HG03565 (cell line): Measurements from ENCODE around the gene CHAT.

Experiments
- ATAC-seq: cut with Tn5 transposase; IDR thresholded peaks from one replicate; pipeline ENCODE4 v1.9.1; 2021; ENCODE audit warnings: mild to moderate bottlenecking, moderate library complexity; ENCODE audit not compliant: unreplicated experiment

The CHAT gene

DNA sequence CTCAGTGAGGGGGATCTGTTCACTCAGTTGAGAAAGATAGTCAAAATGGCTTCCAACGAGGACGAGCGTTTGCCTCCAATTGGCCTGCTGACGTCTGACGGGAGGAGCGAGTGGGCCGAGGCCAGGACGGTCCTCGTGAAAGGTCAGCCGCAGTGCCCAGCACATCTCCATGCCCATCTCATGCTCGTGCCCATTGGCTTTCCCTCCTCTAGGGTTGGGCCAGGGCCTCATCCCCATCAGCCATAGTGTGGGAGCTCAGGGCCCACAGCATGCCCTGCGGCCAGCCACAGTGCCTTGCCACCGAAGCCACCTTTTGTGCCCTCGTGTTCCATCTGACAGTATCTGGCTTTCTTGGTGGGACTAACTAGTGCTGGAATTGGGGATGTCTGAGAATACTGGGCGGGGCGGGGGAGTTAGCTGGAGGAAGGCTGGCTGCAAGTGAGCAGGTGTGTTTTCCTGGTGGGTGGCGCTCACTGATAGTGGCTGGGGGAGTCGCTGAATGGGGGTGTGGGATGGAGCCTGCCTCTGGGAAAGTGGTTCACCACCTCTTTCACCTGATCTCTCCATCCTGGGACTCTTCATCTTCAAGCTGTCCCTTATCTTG, 13.9 kb downstream of the CHAT start:
- no peak for ATAC-seq

- ATAC-seq, result no peak
Observed at GRCh38 chr10:49628599-49628998, 14.8 kb downstream of the CHAT start.

- ATAC-seq, result no peak
Observed at GRCh38 chr10:49629431-49629881, 15.6 kb downstream of the CHAT start.

GRCh38 chr10:49631975-49632374, 18.1 kb downstream of the CHAT start:
- no peak for ATAC-seq

- no peak for ATAC-seq
Observed at GRCh38 chr10:49632406-49633317, 18.8 kb downstream of the CHAT start.

GRCh38 chr10:49633327-49634068, 19.7 kb downstream of the CHAT start:
- ATAC-seq, result no peak

GRCh38 chr10:49634069-49634660, 20.3 kb downstream of the CHAT start:
- ATAC-seq, result no peak

DNA sequence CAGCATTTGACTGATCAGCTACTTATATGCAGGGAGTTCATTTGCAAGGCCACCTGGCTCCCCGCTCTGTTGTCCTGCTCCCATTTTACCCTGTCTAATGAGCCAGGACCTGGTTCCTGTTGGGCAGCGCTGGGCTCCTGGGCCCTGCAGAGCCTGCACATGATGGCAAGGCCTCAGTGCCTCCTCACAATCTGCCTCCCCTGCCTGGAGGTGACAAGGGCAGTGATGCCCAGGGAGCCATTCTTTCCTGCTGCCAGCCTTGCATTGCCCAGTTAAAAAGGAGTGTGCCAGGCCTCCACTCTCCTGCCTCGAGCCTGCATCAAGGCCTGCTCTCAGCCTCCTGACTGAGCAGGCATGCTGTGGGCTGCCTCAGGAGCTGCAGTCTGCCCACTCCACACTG, 28.5 kb downstream of the CHAT start:
- no peak for ATAC-seq

GRCh38 chr10:49643241-49644034, 29.6 kb downstream of the CHAT start:
- no peak for ATAC-seq

- ATAC-seq, result no peak
Observed at GRCh38 chr10:49644035-49644646, 30.3 kb downstream of the CHAT start.

DNA sequence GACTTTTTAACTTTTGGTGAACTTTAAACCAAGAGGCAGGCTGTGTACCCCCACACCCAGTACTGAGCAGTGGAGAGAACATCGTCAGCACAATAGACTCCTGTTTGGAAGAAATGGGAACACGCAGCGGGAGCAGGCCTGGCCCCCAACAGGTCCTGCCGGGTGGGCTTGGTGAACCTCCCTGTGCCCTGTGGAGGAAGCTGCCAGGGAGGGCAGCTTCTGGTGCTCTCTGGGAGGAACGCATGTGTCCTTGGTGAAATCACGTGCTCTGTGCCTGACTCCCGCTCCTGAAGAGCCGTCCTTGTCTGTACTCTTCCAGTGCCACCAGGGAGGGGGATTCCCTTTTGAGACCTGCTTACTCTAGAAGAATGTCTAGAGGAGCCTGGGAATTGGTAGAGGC, 31.6 kb downstream of the CHAT start:
- no peak for ATAC-seq

GRCh38 chr10:49645871-49646870, 32.3 kb downstream of the CHAT start:
- no peak for ATAC-seq

DNA sequence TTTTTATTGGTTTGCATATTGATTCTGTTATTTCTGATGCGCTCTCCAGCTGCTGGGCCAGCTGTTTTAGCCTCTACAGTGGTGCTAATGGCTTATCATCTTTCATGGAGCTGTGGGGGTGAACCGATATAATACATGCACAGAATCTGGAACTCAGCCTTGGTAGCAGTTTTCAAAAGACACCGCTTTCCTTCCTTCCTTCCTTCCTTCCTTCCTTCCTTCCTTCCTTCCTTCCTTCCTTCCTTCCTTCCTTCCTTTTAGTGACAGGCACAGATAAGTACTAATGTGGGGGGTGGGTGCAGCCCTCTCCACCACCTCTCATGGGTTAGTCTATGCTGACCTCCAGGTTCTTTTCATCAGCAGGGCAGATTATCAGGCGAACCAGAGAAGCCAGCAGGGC, 33.7 kb downstream of the CHAT start:
- no peak for ATAC-seq

GRCh38 chr10:49647985-49648795, 34.4 kb downstream of the CHAT start:
- ATAC-seq, result no peak

DNA sequence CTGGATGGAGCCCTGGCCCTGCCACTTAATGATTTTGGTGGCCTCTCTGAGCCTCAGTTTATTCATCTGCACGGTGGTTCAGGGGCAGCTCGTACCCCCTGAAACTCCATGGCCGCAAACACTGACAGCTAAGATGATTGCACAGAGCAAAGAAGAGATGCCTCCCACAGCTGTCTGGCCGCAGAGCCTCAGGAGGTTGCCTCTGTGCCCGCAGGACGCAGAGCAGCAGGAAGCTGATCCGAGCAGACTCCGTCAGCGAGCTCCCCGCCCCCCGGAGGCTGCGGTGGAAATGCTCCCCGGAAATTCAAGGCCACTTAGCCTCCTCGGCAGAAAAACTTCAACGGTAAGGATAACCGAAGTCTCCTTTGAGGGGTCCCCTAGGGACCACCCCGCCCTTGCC, 35.5 kb downstream of the CHAT start:
- peak; percentile 45 for ATAC-seq

- ATAC-seq, result no peak
Observed at GRCh38 chr10:49649936-49650723, 36.3 kb downstream of the CHAT start.

DNA sequence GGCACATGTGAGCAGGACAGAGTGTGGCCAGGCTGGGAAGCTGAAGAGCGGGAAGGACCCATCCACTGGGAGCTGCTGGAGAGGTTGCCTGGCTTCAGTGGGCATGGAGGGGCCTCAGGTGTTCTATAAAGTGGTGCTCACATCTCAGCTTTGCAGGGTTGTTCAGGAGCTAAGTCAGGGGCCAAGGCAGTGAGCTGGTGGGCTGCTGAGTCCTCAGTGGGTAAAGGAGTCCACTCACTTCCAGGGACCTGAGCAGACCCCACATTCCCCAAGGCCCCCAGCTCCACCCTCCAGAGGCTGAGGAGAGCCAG, 36.8 kb downstream of the CHAT start:
- ATAC-seq, result no peak
